H1 (cell line): ENCODE data around the gene NAMPT. TPM values are rescaled to one million over a fixed set of nuclear protein-coding genes. Genes with fewer than 3 reads are reported as not detected.

Experiments used
- CTCF ChIA-PET: fragments of 300-600 bp; sonication (Branson Sonifier 250); formaldehyde crosslinking; loops from one replicate; lab custom pipeline; 2021; ENCODE audit not compliant: partially characterized antibody; lab: Charles Lee
- POLR2A ChIA-PET: fragments of 300-600 bp; sonication (Branson Sonifier 250); formaldehyde crosslinking; loops from one replicate; lab custom pipeline; 2021; ENCODE audit warnings: inconsistent platforms; ENCODE audit not compliant: partially characterized antibody; lab: Charles Lee
- DNase-seq, 2 experiments: peaks; one replicate each; pipeline versions ENCODE4 v3.0.0 to v3.0.0-alpha.2; 2010 to 2022; ENCODE audit warnings: low spot score in 2 of 2, low read depth in 1 of 2, mixed read lengths in 1 of 2
- FAIRE-seq: peaks from 2 replicates; lab custom pipeline; 2011; peaks lifted over from hg19 to GRCh38; lab: Jason Lieb, UNC
- H2AFZ ChIP-seq: 2 replicates; pipeline ENCODE4 v1.8.1; 2012; ENCODE audit warnings: low read length, inconsistent platforms
- H2AK5ac ChIP-seq: 2 replicates; pipeline ENCODE4 v1.6.1; 2013; ENCODE audit warnings: low read depth, low read length
- H2BK120ac ChIP-seq: replicated peaks from 2 replicates; pipeline ENCODE3; 2013; ENCODE audit warnings: low read depth, low read length, inconsistent platforms
- H2BK12ac ChIP-seq: 2 replicates; pipeline ENCODE4 v1.6.1; 2013; ENCODE audit warnings: low read depth, low read length
- H2BK15ac ChIP-seq: 2 replicates; pipeline ENCODE4 v1.6.1; 2013; ENCODE audit warnings: low read length
- H2BK20ac ChIP-seq: 2 replicates; pipeline ENCODE4 v1.6.1; 2013; ENCODE audit warnings: low read length
- H2BK5ac ChIP-seq: 2 replicates; pipeline ENCODE4 v1.6.1; 2013; ENCODE audit warnings: low read depth, low read length
- H3K14ac ChIP-seq: 2 replicates; pipeline ENCODE4 v1.6.1; 2013; ENCODE audit warnings: inconsistent platforms; ENCODE audit not compliant: insufficient read length
- H3K18ac ChIP-seq: 2 replicates; pipeline ENCODE4 v1.6.1; 2013; ENCODE audit warnings: low read length; ENCODE audit errors: extremely low read depth
- H3K23ac ChIP-seq: 2 replicates; pipeline ENCODE4 v1.6.1; 2013; ENCODE audit warnings: inconsistent platforms; ENCODE audit not compliant: insufficient read length
- H3K23me2 ChIP-seq: 2 replicates; pipeline ENCODE4 v1.6.1; 2013; ENCODE audit warnings: low read depth, low read length
- H3K27ac ChIP-seq: 2 replicates; pipeline ENCODE4 v1.6.1; 2011; ENCODE audit warnings: low read depth, low read length, inconsistent platforms
- H3K27me3 ChIP-seq, 4 experiments: replicated peaks in 1 of 4; 1 replicate in 1 of 4; 2 replicates in 3 of 4; pipeline versions ENCODE4 v1.6.1 to v1.8.1; 2011 to 2013; ENCODE audit warnings: low read length in 3 of 4, mild to moderate bottlenecking in 3 of 4, inconsistent platforms in 2 of 4, mixed read lengths in 2 of 4, moderate library complexity in 1 of 4; ENCODE audit not compliant: control insufficient read depth in 3 of 4, insufficient read depth in 3 of 4; ENCODE audit errors: extremely low read depth in 1 of 4
- H3K36me3 ChIP-seq, 4 experiments: 2 replicates each; pipeline versions ENCODE4 v1.6.1 to v1.8.1; 2011 to 2013; ENCODE audit warnings: mild to moderate bottlenecking in 4 of 4, low read length in 3 of 4, moderate library complexity in 2 of 4, control low read depth in 1 of 4, inconsistent platforms in 1 of 4; ENCODE audit not compliant: insufficient read depth in 4 of 4, control insufficient read depth in 2 of 4
- H3K4ac ChIP-seq: replicated peaks from 2 replicates; pipeline ENCODE3; 2013; ENCODE audit warnings: low read length, low read depth, mixed read lengths, inconsistent platforms; ENCODE audit not compliant: insufficient read length
- H3K4me1 ChIP-seq, 4 experiments: replicated peaks in 1 of 4; 1 replicate in 1 of 4; 2 replicates in 3 of 4; pipeline versions ENCODE4 v1.6.1 to v1.8.1; 2011 to 2013; ENCODE audit warnings: low read length in 3 of 4, inconsistent platforms in 2 of 4, mixed read lengths in 1 of 4; ENCODE audit not compliant: insufficient read depth in 4 of 4, control insufficient read depth in 3 of 4
- H3K4me2 ChIP-seq, 2 experiments: 2 replicates each; pipeline versions ENCODE4 v1.6.1 to v1.8.1; 2011 to 2013; ENCODE audit warnings: low read depth in 2 of 2, low read length in 2 of 2, control low read depth in 1 of 2, inconsistent platforms in 1 of 2, mild to moderate bottlenecking in 1 of 2; ENCODE audit not compliant: insufficient read depth in 1 of 2
- H3K4me3 ChIP-seq, 4 experiments: fragments of 200-600, 300-600 bp in 1 of 4; sonication (generic), shearing (Covaris generic), sonication (Bioruptor Twin) in 1 of 4; 2 replicates each; pipeline versions ENCODE4 v1.5.1 to v1.8.1; 2011 to 2016; ENCODE audit warnings: low read length in 4 of 4, low read depth in 3 of 4, control low read depth in 2 of 4, inconsistent platforms in 2 of 4, mild to moderate bottlenecking in 2 of 4, mixed read lengths in 1 of 4, moderate library complexity in 1 of 4; ENCODE audit not compliant: insufficient read depth in 2 of 4; ENCODE audit errors: extremely low read depth in 1 of 4
- H3K56ac ChIP-seq: replicated peaks from 2 replicates; pipeline ENCODE3; 2013; ENCODE audit warnings: low read depth, mild to moderate bottlenecking, mixed read lengths, low read length, inconsistent platforms; ENCODE audit not compliant: insufficient read length
- H3K79me1 ChIP-seq: 2 replicates; pipeline ENCODE4 v1.6.1; 2013; ENCODE audit warnings: low read depth, low read length, control low read depth
- H3K79me2 ChIP-seq, 2 experiments: 2 replicates each; pipeline versions ENCODE4 v1.6.1 to v1.8.1; 2012 to 2013; ENCODE audit warnings: low read length in 2 of 2, mild to moderate bottlenecking in 2 of 2, inconsistent platforms in 1 of 2; ENCODE audit not compliant: insufficient read depth in 2 of 2, control insufficient read depth in 1 of 2
- H3K9ac ChIP-seq, 4 experiments: replicated peaks in 1 of 4; 1 replicate in 1 of 4; 2 replicates in 3 of 4; pipeline versions ENCODE4 v1.6.1 to v1.8.1; 2011 to 2013; ENCODE audit warnings: low read depth in 3 of 4, low read length in 3 of 4, control low read depth in 2 of 4, mild to moderate bottlenecking in 2 of 4, moderate library complexity in 2 of 4, inconsistent platforms in 1 of 4; ENCODE audit errors: extremely low read depth in 1 of 4
- H3K9me3 ChIP-seq, 2 experiments: 2 replicates each; pipeline versions ENCODE4 v1.6.1 to v1.8.1; 2012 to 2013; ENCODE audit warnings: mild to moderate bottlenecking in 2 of 2, moderate library complexity in 2 of 2, control low read depth in 1 of 2, inconsistent platforms in 1 of 2, low read depth in 1 of 2, low read length in 1 of 2, mixed read lengths in 1 of 2; ENCODE audit not compliant: insufficient read depth in 2 of 2
- H4K20me1 ChIP-seq, 2 experiments: replicated peaks in 1 of 2; 2 replicates each; pipeline versions ENCODE3 to v1.8.1; 2011 to 2013; ENCODE audit warnings: inconsistent platforms in 2 of 2, low read length in 2 of 2, mild to moderate bottlenecking in 1 of 2; ENCODE audit not compliant: insufficient read depth in 2 of 2, control insufficient read depth in 1 of 2
- H4K5ac ChIP-seq: 2 replicates; pipeline ENCODE4 v1.6.1; 2013; ENCODE audit warnings: low read length, low read depth, mixed read lengths, inconsistent platforms; ENCODE audit not compliant: insufficient read length
- H4K8ac ChIP-seq: 2 replicates; pipeline ENCODE4 v1.8.0; 2013; ENCODE audit warnings: mild to moderate bottlenecking, moderate library complexity, low read length, inconsistent platforms; ENCODE audit not compliant: insufficient read depth; ENCODE audit errors: extremely low read depth
- H4K91ac ChIP-seq: replicated peaks from 2 replicates; pipeline ENCODE3; 2013; ENCODE audit warnings: low read length, mixed read lengths, inconsistent platforms; ENCODE audit not compliant: insufficient read length
- CHD1 ChIP-seq: IDR thresholded peaks from 2 replicates; pipeline ENCODE4 v1.6.1; 2012; ENCODE audit warnings: low read depth, low read length, improper control_type of control experiment
- EP300 ChIP-seq, 2 experiments: IDR thresholded peaks; 1 replicate in 1 of 2; 2 replicates in 1 of 2; pipeline ENCODE4 v1.6.1; 2011 to 2012; ENCODE audit warnings: low read depth in 2 of 2, low read length in 2 of 2, mild to moderate bottlenecking in 2 of 2, borderline replicate concordance in 1 of 2, inconsistent platforms in 1 of 2, moderate library complexity in 1 of 2
- JUND ChIP-seq: IDR thresholded peaks from 2 replicates; pipeline ENCODE4 v1.6.1; 2011; ENCODE audit warnings: mild to moderate bottlenecking, improper control_type of control experiment, low read length
- PHF8 ChIP-seq: fragments of 200-600 bp; sonication (generic); conservative IDR thresholded peaks from 2 replicates; pipeline ENCODE4 v1.7.1; 2012; ENCODE audit warnings: low read depth, mild to moderate bottlenecking, inconsistent platforms, low read length, moderate library complexity
- POLR2AphosphoS5 ChIP-seq: IDR thresholded peaks from 2 replicates; pipeline ENCODE4 v1.6.1; 2011; ENCODE audit warnings: low read depth, low read length
- TAF7 ChIP-seq: optimal IDR thresholded peaks from 2 replicates; pipeline ENCODE3; 2011; ENCODE audit warnings: low read depth, mild to moderate bottlenecking, inconsistent platforms, low read length, moderate library complexity, borderline replicate concordance
- TBP ChIP-seq: IDR thresholded peaks from 2 replicates; pipeline ENCODE4 v1.6.1; 2011; ENCODE audit warnings: low read depth, low read length, improper control_type of control experiment
- whole genome bisulfite sequencing, 2 experiments: shearing (Covaris generic) in 1 of 2; methylation state at CpG; one replicate each; pipeline versions ENCODE4 v1.1.6 to v1.1.7; 2013 to 2015; ENCODE audit warnings: low lambda C conversion rate in 2 of 2, mixed read lengths in 2 of 2, inconsistent platforms in 1 of 2, low coverage in 1 of 2, missing lambda C conversion rate in 1 of 2; ENCODE audit not compliant: insufficient replicate concordance in 2 of 2, insufficient coverage in 1 of 2, insufficient read length in 1 of 2; ENCODE audit errors: extremely low coverage in 1 of 2, missing lambda C conversion rate in 1 of 2; 5-methylcytosine and 5-hydroxymethylcytosine counted together
- polyA plus RNA-seq, 7 experiments: library from polyadenylated mRNA; depleted of rRNA in 3 of 7; stranded (reverse) in 5 of 7; unstranded in 2 of 7; fragments of >200 nt in 5 of 7; fragments of 200-250 nt in 2 of 7; gene quantifications; 1 replicate in 5 of 7; 2 replicates in 1 of 7; 4 replicates in 1 of 7; pipeline versions ENCODE4 v1.2.1 to v1.2.3, GENCODE V29; 2011 to 2013; ENCODE audit warnings: missing spikeins in 2 of 7, mixed read lengths in 2 of 7
- total RNA-seq: library from RNA; stranded (reverse); fragmentation: NEBNext Ultra II Directional; extraction: Animal tissue kit (Norgen Biotek cat#: 25700); gene quantifications from 2 replicates; pipeline ENCODE4 v1.2.1, GENCODE V29; 2021
- TF ChIP-seq, protein P1 (sequence below): IDR thresholded peaks from 2 replicates; pipeline ENCODE4 v1.6.1; 2011; ENCODE audit warnings: low read length, improper control_type of control experiment
- TF ChIP-seq, protein P2 (sequence below): IDR thresholded peaks from 2 replicates; pipeline ENCODE4 v1.6.1; 2011; ENCODE audit warnings: low read depth, mild to moderate bottlenecking, low read length; ENCODE audit not compliant: insufficient read depth

NAMPT gene
- total and polyA plus RNA-seq, 2 of the 8 experiments (the other 6 are each of a cell fraction or from before 2014, with no cell fraction given) = 15.4 to 95.9 TPM

DNA sequence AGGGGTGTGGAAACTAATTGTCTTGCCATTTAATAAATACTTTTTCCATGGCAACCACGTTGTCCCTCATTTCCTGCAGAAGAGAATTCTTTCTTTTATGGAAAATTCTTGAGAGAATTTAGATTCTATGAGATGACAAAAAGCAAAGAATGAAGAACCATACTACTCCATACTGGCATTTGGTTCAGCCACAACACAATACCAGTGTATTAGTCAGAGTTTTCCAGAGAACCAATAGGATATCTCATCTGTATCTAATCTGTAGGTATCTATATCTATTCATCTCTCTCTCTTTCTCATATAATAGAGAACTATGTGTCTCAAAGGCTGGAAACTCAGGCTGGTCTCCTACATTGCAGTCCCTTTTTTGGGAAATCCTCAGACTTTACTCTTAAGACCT lies 44.6 kb upstream of the NAMPT start:
- Histone ChIP-seq H3K27me3 (no peaks in the 10 kb centered on the region), H3K23ac (no peak overlapping the region), H3K4me1 (no peaks in the 10 kb centered on the region), H3K9me3 (no peaks in the 10 kb centered on the region), H3K9ac (no peak overlapping the region), H2BK12ac (no peak overlapping the region), H3K4me2 (no peak overlapping the region), H3K79me1 (no peaks in the 10 kb centered on the region), H3K4ac (no peak overlapping the region), H3K18ac (no peak overlapping the region), H2AFZ (no peak overlapping the region)
- 35% methylated on average over 1 of the region's 1 CpG; no CpG with 5 or more reads in 1 of the 2 experiments for WGBS, 2 experiments
- no peak for FAIRE-seq
- no peak for TF ChIP-seq JUND
- no peak for TF ChIP-seq PHF8
- TF ChIP-seq, protein P1, sequence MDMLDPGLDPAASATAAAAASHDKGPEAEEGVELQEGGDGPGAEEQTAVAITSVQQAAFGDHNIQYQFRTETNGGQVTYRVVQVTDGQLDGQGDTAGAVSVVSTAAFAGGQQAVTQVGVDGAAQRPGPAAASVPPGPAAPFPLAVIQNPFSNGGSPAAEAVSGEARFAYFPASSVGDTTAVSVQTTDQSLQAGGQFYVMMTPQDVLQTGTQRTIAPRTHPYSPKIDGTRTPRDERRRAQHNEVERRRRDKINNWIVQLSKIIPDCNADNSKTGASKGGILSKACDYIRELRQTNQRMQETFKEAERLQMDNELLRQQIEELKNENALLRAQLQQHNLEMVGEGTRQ = no peak
- no peak for TF ChIP-seq TBP
- TF ChIP-seq TAF7 = no peak
- TF ChIP-seq POLR2AphosphoS5 = no peak
- TF ChIP-seq CHD1 = no peak
- TF ChIP-seq, protein P2, sequence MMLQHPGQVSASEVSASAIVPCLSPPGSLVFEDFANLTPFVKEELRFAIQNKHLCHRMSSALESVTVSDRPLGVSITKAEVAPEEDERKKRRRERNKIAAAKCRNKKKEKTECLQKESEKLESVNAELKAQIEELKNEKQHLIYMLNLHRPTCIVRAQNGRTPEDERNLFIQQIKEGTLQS = no peak
- no peak for TF ChIP-seq EP300 (IDR thresholded peaks at IDR 0.05; ENCODE audit: borderline replicate concordance in 1 of 2, low read depth in 2 of 2, low read length in 2 of 2)
- TF ChIP-seq, all 59 proteins: peak for 0
- no peak overlapping the region for H2BK15ac ChIP-seq
- H3K23me2 ChIP-seq = no peaks in the 10 kb centered on the region
- CTCF ChIA-PET = no interaction called here
- H3K56ac ChIP-seq = no peak overlapping the region
- H4K20me1 ChIP-seq = no peaks in the 10 kb centered on the region
- no peak overlapping the region for H2BK120ac ChIP-seq
- no peak overlapping the region for H4K91ac ChIP-seq
- no peak overlapping the region for H2BK5ac ChIP-seq
- no peak overlapping the region for H3K27ac ChIP-seq
- H3K4me3 ChIP-seq = no peak overlapping the region
- no peak overlapping the region for H4K8ac ChIP-seq
- no peak overlapping the region for H4K5ac ChIP-seq
- H2BK20ac ChIP-seq = no peak overlapping the region
- no peaks in the 10 kb centered on the region for H3K79me2 ChIP-seq
- no peak overlapping the region for H3K14ac ChIP-seq
- no peaks in the 10 kb centered on the region for H3K36me3 ChIP-seq
- H2AK5ac ChIP-seq = no peak overlapping the region
- no peak for DNase-seq
- POLR2A ChIA-PET = no interaction called here
